ENCODE data around the gene CISD2.
"Not testable (repeated sequence)": the region's sequence is repeated elsewhere in the genome, so short reads cannot be mapped to it uniquely, and the experiment has no call there.

Gene CISD2

GRCh38 chr4:102881343-102881742 is 12.6 kb downstream of the CISD2 start:
- TF ChIP-seq CTCF (IDR thresholded peaks at IDR 0.05; ENCODE audit: low read depth, low read length, missing control alignments): no peak
- no peak for DNase-seq (ENCODE audit: low read depth)
- no peak overlapping the region for H3K4me3 ChIP-seq (ENCODE audit: low read depth, low read length)

- TF ChIP-seq CTCF (IDR thresholded peaks at IDR 0.05; ENCODE audit: low read depth, low read length, missing control alignments): no peak
- DNase-seq (ENCODE audit: low read depth): no peak
- no peak overlapping the region for H3K4me3 ChIP-seq (ENCODE audit: low read depth, low read length)
These were observed 14.5 kb downstream of the CISD2 start for GRCh38 chr4:102883278-102883677.

- H3K4me3 ChIP-seq (ENCODE audit: low read depth, low read length); DNase-seq (ENCODE audit: low read depth): not testable (repeated sequence)
These were observed 19.8 kb downstream of the CISD2 start for GRCh38 chr4:102888570-102888969.

- not testable (repeated sequence) for DNase-seq (ENCODE audit: low read depth); H3K4me3 ChIP-seq (ENCODE audit: low read depth, low read length)
These were observed 21.1 kb downstream of the CISD2 start for GRCh38 chr4:102889866-102890265.

- not testable (repeated sequence) for H3K4me3 ChIP-seq (ENCODE audit: low read depth, low read length); DNase-seq (ENCODE audit: low read depth)
These were observed 27.8 kb downstream of the CISD2 start for GRCh38 chr4:102896547-102896946.

- DNase-seq (ENCODE audit: low read depth); H3K4me3 ChIP-seq (ENCODE audit: low read depth, low read length): not testable (repeated sequence)
These were observed 28.8 kb downstream of the CISD2 start for GRCh38 chr4:102897610-102898009.

- no peak overlapping the region for H3K4me3 ChIP-seq (ENCODE audit: low read depth, low read length)
- DNase-seq (ENCODE audit: low read depth): no peak
- no peak for TF ChIP-seq CTCF (IDR thresholded peaks at IDR 0.05; ENCODE audit: low read depth, low read length, missing control alignments)
These were observed 33.0 kb downstream of the CISD2 start for GRCh38 chr4:102901804-102902203.

GRCh38 chr4:102918859-102919258 is 50.1 kb downstream of the CISD2 start:
- no peak for DNase-seq (ENCODE audit: low read depth)
- no peak for TF ChIP-seq CTCF (IDR thresholded peaks at IDR 0.05; ENCODE audit: low read depth, low read length, missing control alignments)
- H3K4me3 ChIP-seq (ENCODE audit: low read depth, low read length): no peak overlapping the region

- DNase-seq (ENCODE audit: low read depth); H3K4me3 ChIP-seq (ENCODE audit: low read depth, low read length): not testable (repeated sequence)
These were observed 50.9 kb downstream of the CISD2 start for GRCh38 chr4:102919697-102920096.

GRCh38 chr4:102935716-102936115 is 66.9 kb downstream of the CISD2 start:
- no peak for DNase-seq (ENCODE audit: low read depth)
- TF ChIP-seq CTCF (IDR thresholded peaks at IDR 0.05; ENCODE audit: low read depth, low read length, missing control alignments): no peak
- H3K4me3 ChIP-seq (ENCODE audit: low read depth, low read length): no peak overlapping the region

GRCh38 chr4:102938063-102938462 is 69.3 kb downstream of the CISD2 start:
- H3K4me3 ChIP-seq (ENCODE audit: low read depth, low read length): not testable (repeated sequence)

More at GRCh38 chr4:102938063-102938462, 69.3 kb downstream of the CISD2 start:
- DNase-seq (ENCODE audit: low read depth): not testable (repeated sequence)
